GM12872 (cell line): ENCODE measurements around the gene SFI1.

ENCODE experiments used
- CTCF ChIP-seq: IDR thresholded peaks from 3 replicates; pipeline ENCODE4 v1.5.1; 2011; ENCODE audit warnings: low read depth, mild to moderate bottlenecking, low read length, moderate library complexity; ENCODE audit not compliant: insufficient read depth

Gene SFI1

GRCh38 chr22:31620756-31621480 is 124.6 kb downstream of the SFI1 start:
- no peak for TF ChIP-seq CTCF

- no peak for TF ChIP-seq CTCF
Measured at GRCh38 chr22:31621507-31622124, 125.3 kb downstream of the SFI1 start.

DNA sequence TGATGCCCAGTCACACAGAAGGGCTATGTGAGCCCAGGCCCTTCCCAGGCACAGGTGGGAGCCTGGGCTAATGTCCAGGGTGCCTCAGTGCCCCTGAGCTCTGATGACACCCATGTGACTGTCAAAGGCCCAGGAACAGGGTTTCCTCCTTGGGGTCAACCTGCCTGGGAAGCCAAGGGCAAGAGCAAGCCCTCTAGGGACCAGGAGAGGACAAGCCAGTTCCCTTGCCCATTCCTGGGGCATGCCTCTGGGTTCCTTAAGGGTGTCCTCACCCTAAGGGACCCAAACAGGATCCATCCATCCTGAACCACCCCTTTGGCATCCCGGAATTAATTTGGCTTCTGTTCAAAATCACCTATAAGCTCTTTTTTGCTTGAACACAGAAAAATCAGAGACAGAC is 126.6 kb downstream of the SFI1 start:
- TF ChIP-seq CTCF, result no peak

DNA sequence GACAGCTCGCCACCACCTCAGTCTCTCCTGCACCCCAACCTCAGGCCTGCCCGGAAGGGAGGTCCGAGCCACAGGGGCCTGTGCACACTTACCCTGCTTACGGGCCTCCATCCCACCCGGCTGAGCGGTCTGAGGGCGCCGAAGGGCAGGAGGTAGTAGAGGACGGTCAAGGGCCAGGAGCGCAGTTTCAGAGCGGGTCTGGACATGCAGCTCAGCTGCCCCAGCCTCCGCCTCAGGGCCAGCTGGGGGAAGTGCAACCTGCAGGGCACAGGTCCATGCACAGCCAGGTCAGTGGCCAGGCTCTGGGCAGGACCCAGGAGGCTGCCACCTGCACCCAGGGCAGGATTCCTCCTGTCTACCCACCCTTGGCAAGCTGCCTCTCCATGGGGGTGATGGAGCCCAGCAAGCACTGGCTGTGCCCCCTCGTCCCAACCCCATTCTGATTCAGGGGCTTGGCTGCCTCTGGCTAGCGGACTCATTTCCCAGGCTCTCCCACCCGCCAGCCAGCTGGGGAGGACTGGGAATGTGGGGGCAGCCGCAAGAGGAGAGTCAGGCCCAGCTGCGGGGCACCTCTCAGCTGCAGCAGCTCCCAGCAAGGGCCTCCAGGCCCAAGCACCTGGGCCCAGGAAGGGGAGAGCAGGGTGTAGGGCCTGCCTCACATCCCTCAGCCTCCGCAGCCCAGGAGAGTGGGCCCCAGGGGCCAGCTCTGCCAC is 127.4 kb downstream of the SFI1 start:
- TF ChIP-seq CTCF, result no peak

- no peak for TF ChIP-seq CTCF
Measured at GRCh38 chr22:31625257-31625640, 128.9 kb downstream of the SFI1 start.

DNA sequence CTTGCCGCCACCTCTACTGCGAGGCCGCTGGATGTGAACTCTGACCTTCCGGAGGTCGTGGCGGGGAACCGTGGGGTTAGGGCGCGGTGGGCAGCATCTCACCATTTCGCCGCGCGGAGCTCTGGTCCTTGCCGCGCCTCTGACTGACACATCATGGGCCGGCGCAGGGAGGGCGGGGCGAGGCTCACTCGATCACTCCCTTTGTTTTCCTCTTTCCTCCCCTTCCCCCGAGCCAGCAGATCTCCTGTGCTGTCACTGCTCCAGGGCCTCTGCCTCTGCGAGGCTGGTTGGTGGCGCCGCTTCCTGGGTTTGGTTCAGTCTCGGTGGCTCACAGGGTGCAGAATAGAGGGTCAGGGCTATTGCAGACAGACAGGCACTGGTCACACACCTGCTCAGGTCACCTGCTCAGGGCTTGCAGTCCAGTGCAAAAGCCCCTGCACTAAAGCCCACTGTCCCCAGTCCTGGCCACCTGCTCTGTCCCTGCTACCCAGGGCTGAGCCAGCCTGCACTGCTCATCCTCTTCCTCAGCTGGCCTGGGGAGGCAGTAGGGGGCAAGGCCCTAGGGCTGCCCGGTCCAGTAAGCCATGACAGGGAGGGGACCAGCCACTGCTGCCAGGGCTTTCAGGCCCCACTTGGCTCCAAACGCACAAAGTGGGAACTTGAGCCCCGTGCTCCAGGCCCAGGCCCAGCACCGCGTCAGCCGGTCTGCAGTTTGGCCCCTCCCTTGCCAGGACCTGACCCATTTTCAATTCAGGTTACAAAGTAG is 129.5 kb downstream of the SFI1 start:
- TF ChIP-seq CTCF, result no peak
